Dendritic cell treated with granulocyte-macrophage colony-stimulating factor and Interleukin-4, amounts not matched to agents 40 ng/mL and 50 ng/mL, for 4 days (primary cell): ENCODE data around the gene BNC2.

ENCODE experiments used
- H3K27ac Mint-ChIP-seq: one replicate; pipeline ENCODE4 v1.8.0; 2022; ENCODE audit warnings: mild to moderate bottlenecking, mixed read lengths
- H3K27me3 Mint-ChIP-seq: one replicate; pipeline ENCODE4 v1.8.0; 2022; ENCODE audit warnings: mild to moderate bottlenecking, mixed read lengths
- H3K36me3 Mint-ChIP-seq: one replicate; pipeline ENCODE4 v1.8.0; 2022; ENCODE audit warnings: low read depth, mixed read lengths
- H3K4me1 Mint-ChIP-seq: one replicate; pipeline ENCODE4 v1.8.0; 2022; ENCODE audit warnings: low read depth, mixed read lengths
- H3K4me3 Mint-ChIP-seq: one replicate; pipeline ENCODE4 v1.8.0; 2022; ENCODE audit warnings: mild to moderate bottlenecking, moderate library complexity, mixed read lengths
- H3K9me3 Mint-ChIP-seq: one replicate; pipeline ENCODE4 v1.8.0; 2022; ENCODE audit warnings: mixed read lengths
- intact Hi-C: fragments of 100-400 bp; cut with micrococcal nuclease; formaldehyde crosslinking; loops from one replicate; pipeline ENCODE4 v1.15.0; 2022

BNC2 gene

DNA sequence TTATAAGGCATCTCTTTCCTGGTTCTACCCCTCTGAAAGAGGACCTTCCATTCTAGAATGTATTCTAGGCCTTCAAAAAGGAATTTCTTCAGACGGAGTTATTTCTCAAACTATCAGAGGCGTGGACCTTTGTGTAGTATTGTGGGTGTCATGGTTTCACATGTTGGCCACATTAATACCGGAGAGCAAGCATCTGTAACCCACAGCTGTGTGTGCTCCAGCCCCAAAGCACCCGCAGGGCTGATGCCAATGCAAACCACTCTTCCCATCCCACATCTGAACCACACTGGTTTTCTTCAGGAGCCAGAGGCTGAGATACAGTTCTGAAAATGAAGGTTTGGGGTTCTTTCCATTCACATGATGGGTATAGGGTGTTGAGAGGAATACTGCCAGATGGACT lies 127.1 kb downstream of the BNC2 start:
- no peak overlapping the region for H3K27ac Mint-ChIP-seq
- no peaks in the 10 kb centered on the region for H3K9me3 Mint-ChIP-seq
- H3K27me3 Mint-ChIP-seq = no peaks in the 10 kb centered on the region
- intact Hi-C loops = no loop called here
- H3K4me3 Mint-ChIP-seq = no peak overlapping the region
- no peaks in the 10 kb centered on the region for H3K36me3 Mint-ChIP-seq
- H3K4me1 Mint-ChIP-seq = no peaks in the 10 kb centered on the region

DNA sequence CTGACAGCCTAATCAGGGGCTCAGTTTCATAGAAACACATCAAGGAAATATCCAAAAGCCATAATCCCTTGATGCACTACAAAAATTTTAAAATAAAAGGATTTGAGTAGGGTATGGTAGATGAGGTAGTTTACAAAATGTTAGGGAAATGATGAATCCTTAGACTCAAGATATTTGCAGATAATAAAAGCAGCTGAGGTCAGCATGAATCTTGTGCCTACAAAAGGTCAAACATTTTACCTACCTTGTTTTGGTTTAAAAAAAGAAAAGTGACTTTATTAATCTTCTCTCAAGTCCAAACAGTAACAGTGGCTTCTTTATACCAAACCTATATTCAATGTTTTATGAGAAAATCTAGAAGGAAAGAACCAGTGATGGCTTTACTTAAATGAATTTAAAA lies 135.5 kb downstream of the BNC2 start:
- Mint-ChIP-seq H3K9me3 (no peaks in the 10 kb centered on the region), H3K27ac (no peak overlapping the region), H3K36me3 (no peaks in the 10 kb centered on the region), H3K4me3 (no peak overlapping the region), H3K27me3 (peaks cover 1% of the 10 kb centered on the region), H3K4me1 (no peaks in the 10 kb centered on the region)
- intact Hi-C loops = no loop called here

DNA sequence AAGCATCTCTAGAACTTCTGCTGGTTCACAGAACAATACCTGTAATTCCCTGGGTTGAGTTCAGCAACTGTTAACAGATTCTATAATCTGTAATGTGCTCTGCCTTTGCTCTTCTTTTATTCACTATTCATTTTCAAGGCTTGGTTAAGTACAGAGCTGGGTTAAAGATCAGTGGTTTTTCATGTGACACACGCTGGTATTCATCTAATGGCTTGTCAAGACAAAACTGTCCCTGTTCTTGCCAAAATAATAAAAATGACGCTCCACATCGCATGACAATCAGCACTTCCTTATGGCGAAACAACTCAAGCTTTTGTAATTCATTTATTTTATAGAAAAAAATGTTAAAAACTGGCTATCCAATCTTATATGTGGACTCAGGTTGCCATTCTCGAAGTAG lies 137.9 kb downstream of the BNC2 start:
- Mint-ChIP-seq H3K27ac (no peak overlapping the region), H3K4me3 (no peak overlapping the region), H3K27me3 (peaks cover 19% of the 10 kb centered on the region), H3K9me3 (no peaks in the 10 kb centered on the region), H3K4me1 (peaks cover under 1% of the 10 kb centered on the region), H3K36me3 (no peaks in the 10 kb centered on the region)
- intact Hi-C loops = no loop called here

DNA sequence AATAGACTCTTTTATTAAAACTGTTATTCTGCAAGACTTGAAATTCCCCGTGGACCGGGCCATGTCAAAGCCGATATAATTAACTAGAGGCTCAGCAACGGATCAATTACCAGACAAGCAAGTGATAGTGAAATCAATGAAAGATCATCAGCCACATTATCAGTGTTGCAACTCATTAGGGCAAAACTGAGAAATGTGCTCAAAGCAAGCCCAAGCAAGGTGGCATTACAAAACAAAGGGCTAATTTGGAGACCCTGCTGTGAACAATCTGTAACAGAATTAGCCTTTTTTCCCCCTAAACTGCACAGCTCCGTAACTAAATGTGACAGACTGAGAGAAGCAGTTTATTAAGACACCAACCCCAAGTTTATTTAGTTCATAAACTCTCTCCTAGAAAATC lies 140.3 kb downstream of the BNC2 start:
- H3K27me3 Mint-ChIP-seq = peaks cover 39% of the 10 kb centered on the region
- no peaks in the 10 kb centered on the region for H3K36me3 Mint-ChIP-seq
- no peaks in the 10 kb centered on the region for H3K9me3 Mint-ChIP-seq
- intact Hi-C loops = no loop called here
- no peak overlapping the region for H3K4me3 Mint-ChIP-seq
- peaks cover 11% of the 10 kb centered on the region for H3K4me1 Mint-ChIP-seq
- H3K27ac Mint-ChIP-seq = no peak overlapping the region

DNA sequence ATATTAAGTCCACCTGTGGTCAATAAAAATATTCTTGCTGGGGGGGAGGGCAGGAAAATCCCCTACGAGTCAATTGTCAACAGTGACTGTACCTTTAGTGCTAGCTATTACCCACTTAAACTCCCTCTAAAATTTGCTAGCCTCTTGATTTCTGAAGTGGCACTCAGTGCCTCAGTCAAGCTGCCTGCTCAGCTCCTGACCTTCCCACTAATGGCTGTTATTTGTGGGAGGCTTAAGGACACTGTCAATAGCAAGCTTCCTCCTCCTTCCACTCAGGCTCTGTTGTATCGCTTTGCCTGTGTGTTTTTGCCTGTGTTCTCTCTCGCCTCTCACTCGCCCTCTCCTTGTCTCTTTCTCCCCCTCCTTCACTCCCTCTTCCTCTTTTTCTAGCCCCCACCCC lies 140.8 kb downstream of the BNC2 start:
- Mint-ChIP-seq H3K9me3 (no peaks in the 10 kb centered on the region), H3K4me3 (no peak overlapping the region), H3K27me3 (peaks cover 41% of the 10 kb centered on the region), H3K36me3 (no peaks in the 10 kb centered on the region), H3K4me1 (peaks cover 11% of the 10 kb centered on the region), H3K27ac (no peak overlapping the region)
- intact Hi-C loops = no loop called here

DNA sequence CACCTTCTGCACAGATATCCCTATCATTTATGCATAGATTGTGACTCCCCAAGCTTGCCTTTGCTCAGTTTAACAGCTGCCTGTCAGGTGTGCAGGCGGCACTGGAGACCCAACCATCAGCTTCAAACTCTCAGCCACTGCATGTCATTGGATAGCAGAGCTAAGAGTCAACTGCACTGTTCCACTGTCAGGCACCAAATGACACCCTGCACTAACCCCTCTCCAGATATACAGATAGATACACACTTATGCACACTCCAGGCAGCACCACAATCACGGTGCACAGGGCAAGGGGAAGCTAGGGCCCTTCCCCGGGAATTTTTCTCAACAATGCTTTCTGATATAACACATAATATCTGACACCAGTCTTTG lies 142.3 kb downstream of the BNC2 start:
- H3K27me3 Mint-ChIP-seq = peaks cover 41% of the 10 kb centered on the region
- H3K9me3 Mint-ChIP-seq = no peaks in the 10 kb centered on the region
- no peak overlapping the region for H3K4me3 Mint-ChIP-seq
- intact Hi-C loops = no loop called here
- H3K36me3 Mint-ChIP-seq = no peaks in the 10 kb centered on the region
- peaks cover 11% of the 10 kb centered on the region for H3K4me1 Mint-ChIP-seq
- no peak overlapping the region for H3K27ac Mint-ChIP-seq

DNA sequence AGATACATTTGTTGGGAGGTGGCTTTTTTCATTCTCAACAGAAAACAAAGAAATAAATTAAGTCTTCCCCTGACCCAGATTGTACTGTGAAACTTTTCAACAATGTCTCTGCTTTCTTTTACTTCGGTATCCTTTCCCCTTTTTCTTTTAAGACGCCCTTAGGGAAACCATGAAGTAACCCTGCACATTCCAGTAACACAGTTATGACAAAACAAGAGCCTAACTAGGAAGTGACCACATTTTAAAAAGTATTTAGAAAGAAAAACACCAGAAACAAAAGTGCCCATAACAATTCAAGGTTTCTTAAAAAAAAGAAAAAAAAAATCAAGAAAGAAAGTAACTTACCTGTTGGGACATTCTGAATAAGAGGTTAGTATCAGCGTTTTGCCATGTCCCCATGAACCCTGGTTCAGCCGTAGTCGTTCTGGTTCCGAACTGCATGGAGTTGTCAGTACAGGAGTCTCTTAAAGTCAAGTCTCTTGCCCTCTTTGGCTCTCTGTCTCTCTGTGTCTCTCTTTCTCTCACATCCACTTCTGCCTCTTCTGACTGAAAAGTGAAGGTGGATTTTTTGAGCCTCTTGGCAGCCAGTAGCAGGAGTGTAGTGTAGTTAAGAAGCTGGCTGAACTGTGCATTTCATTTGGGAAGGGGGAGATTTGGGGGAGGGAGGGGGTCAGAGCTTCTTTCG lies 142.9 kb downstream of the BNC2 start:
- Mint-ChIP-seq H3K27me3 (peaks cover 41% of the 10 kb centered on the region), H3K9me3 (no peaks in the 10 kb centered on the region), H3K36me3 (no peaks in the 10 kb centered on the region), H3K27ac (no peak overlapping the region), H3K4me1 (peaks cover 11% of the 10 kb centered on the region), H3K4me3 (no peak overlapping the region)
- intact Hi-C loops = no loop called here

DNA sequence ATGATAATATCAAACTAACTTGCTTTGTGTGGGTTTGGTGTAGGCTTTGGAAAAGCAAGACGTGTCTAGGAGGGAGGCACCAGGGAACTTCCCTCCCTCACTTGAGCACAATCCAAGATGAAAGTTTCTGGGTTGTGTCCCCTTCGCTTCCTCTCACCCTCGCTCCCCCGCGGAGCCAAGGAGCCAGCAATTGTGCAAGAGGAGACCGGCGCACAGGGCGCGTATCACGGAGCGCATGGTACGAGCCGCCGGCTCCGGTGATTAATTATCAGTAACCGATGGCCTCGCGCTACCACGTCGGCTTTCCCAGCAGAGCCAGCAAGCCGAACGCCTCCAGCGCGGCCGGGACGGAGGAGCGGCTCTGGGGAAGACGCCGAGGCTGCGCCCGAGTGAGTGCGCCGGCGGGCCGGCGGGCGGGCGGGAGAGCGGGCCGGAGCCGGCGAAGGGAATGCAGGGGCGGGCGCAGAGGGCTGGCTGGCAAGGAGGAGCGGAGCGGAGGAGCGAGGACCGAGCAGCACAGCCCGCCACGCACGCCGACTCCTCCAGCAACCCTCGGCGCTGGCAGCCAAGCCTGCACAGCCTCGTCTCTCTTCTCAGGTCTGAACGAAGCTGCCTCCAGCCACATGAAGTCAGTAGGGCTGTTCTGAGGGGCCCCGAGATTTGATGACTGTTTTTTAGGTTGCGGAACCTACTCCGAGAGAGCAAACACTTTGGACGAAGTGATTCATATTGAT lies 143.6 kb downstream of the BNC2 start:
- H3K27ac Mint-ChIP-seq = no peak overlapping the region
- no peaks in the 10 kb centered on the region for H3K36me3 Mint-ChIP-seq
- no peaks in the 10 kb centered on the region for H3K9me3 Mint-ChIP-seq
- peak overlapping the region; percentile 66 for H3K4me3 Mint-ChIP-seq
- intact Hi-C loops = no loop called here
- H3K27me3 Mint-ChIP-seq = peaks cover 41% of the 10 kb centered on the region
- H3K4me1 Mint-ChIP-seq = peaks cover 11% of the 10 kb centered on the region

DNA sequence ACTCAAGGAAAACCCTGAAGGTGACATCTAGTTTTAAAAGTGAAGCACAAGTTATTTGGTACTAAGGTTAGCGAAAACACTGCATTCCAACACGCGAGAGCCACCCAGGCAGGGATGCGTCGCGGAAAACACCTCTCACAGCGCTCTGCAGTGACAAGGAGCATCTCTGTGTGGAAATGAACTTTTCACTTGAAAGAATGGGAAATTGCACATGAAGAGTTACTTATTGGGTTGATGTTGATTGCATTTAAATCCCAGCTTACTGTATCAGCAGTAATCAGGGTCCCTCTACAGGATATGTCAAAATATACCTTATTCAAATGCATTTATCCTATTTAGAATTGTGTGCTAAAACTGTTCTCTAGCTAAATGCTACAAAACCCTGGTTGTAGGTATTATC lies 144.4 kb downstream of the BNC2 start:
- peaks cover 41% of the 10 kb centered on the region for H3K27me3 Mint-ChIP-seq
- H3K36me3 Mint-ChIP-seq = no peaks in the 10 kb centered on the region
- H3K4me3 Mint-ChIP-seq = no peak overlapping the region
- H3K9me3 Mint-ChIP-seq = no peaks in the 10 kb centered on the region
- H3K4me1 Mint-ChIP-seq = peaks cover 11% of the 10 kb centered on the region
- intact Hi-C loops = no loop called here
- no peak overlapping the region for H3K27ac Mint-ChIP-seq

DNA sequence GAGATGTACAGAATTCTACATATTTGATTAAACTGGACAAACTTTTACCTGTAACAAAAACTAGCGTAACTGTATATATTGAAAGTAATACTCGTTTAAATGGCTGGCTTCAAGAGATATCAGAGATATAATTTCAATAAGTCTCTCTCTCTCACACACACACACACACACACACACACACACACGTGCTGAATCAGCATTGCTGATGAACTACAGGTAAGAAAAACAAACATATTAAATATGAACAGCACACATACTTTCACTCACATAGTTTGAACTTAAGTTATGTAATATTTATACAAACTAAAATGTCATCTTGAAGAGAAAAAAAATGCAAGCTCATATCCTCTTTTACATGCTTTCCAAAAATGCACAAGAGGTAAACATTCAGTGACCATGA lies 145.4 kb downstream of the BNC2 start:
- Mint-ChIP-seq H3K9me3 (no peaks in the 10 kb centered on the region), H3K27me3 (peaks cover 41% of the 10 kb centered on the region), H3K4me3 (no peak overlapping the region), H3K36me3 (no peaks in the 10 kb centered on the region), H3K27ac (no peak overlapping the region), H3K4me1 (peaks cover 11% of the 10 kb centered on the region)
- intact Hi-C loops = no loop called here

DNA sequence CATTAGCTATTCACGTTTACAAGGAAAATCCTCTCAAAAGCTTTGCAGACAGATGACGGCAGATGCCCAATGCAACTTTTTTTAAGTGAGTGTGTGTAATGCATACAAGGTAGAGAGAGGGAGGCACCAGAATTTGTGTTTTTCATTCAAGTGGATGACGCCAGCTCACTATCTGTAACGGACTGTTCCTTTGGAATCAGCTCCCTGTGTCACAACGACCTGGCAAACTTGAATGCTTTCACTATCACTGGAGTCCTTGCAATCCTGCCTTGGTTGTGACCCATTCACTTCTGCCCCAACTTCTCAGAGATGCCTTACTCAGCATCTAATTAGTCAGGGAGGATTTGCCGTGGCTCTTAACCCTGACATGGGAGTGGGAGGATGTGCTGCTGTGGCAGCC lies 148.5 kb downstream of the BNC2 start:
- H3K27me3 Mint-ChIP-seq = peaks cover 17% of the 10 kb centered on the region
- H3K27ac Mint-ChIP-seq = no peak overlapping the region
- H3K36me3 Mint-ChIP-seq = no peaks in the 10 kb centered on the region
- no peak overlapping the region for H3K4me3 Mint-ChIP-seq
- H3K9me3 Mint-ChIP-seq = no peaks in the 10 kb centered on the region
- intact Hi-C loops = no loop called here
- peaks cover 4% of the 10 kb centered on the region for H3K4me1 Mint-ChIP-seq

DNA sequence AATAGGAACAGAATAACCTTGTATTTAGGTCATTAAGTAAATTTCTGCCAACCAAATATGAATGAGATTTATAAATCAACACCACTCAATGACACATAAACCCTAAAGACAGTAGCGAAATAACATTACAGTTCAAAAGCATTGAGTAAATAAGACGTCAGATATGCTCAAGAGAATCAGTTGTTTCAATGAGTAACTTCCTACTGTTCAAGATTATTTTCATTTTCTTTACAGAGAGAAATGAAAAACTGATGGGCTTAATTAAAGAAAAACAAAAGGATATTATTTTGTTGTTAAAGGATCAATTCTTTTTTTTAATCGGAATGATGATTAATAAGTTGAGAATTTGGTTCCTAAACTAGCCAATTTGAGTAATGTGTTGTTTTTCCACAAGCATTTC lies 150.1 kb downstream of the BNC2 start:
- no peak overlapping the region for H3K27ac Mint-ChIP-seq
- H3K27me3 Mint-ChIP-seq = peaks cover 4% of the 10 kb centered on the region
- no peaks in the 10 kb centered on the region for H3K36me3 Mint-ChIP-seq
- no peaks in the 10 kb centered on the region for H3K4me1 Mint-ChIP-seq
- no peaks in the 10 kb centered on the region for H3K9me3 Mint-ChIP-seq
- no peak overlapping the region for H3K4me3 Mint-ChIP-seq
- intact Hi-C loops = no loop called here

DNA sequence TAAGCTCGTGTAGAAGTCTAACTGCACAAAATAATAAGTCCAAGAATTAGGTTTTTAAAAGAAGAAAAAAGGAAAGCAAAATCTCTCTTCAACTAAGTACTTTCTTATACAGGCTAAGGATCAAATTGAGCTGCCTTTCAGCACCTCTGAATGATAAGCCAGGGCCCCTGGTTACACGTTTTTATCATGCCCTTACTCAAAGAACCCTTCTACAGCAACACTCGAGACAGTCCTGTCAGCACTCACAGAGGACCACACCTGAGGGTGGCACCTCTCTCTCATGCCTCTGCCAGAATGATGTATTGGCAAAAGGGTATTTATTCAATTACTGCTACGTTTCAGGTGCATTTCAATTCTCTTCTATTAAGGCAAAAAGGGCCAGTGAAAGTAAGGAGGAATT lies 150.5 kb downstream of the BNC2 start:
- Mint-ChIP-seq H3K4me3 (no peak overlapping the region), H3K9me3 (no peaks in the 10 kb centered on the region), H3K27me3 (no peaks in the 10 kb centered on the region), H3K36me3 (no peaks in the 10 kb centered on the region), H3K4me1 (no peaks in the 10 kb centered on the region), H3K27ac (no peak overlapping the region)
- intact Hi-C loops = no loop called here

DNA sequence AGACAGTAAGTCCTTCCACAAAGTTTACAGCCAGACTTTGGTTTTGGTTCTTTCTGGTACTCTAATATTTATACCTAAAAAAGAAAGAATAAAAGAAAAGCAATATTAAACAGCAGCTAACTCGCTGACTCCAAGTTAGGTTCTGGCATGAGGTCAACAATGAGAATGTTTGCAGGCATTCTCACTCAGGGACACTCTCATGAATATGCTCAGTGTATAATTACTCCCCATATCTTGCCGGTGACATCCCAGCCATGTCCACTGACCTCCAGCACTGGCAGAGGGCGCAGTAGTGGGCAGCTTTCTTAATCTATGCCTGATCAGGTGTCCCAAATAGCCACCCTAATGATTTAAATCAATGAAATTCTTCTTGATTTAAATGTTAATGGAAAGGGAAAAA lies 151.5 kb downstream of the BNC2 start:
- Mint-ChIP-seq H3K4me3 (no peak overlapping the region), H3K4me1 (no peaks in the 10 kb centered on the region), H3K9me3 (no peaks in the 10 kb centered on the region), H3K27ac (no peak overlapping the region), H3K27me3 (no peaks in the 10 kb centered on the region), H3K36me3 (no peaks in the 10 kb centered on the region)
- intact Hi-C loops = no loop called here

DNA sequence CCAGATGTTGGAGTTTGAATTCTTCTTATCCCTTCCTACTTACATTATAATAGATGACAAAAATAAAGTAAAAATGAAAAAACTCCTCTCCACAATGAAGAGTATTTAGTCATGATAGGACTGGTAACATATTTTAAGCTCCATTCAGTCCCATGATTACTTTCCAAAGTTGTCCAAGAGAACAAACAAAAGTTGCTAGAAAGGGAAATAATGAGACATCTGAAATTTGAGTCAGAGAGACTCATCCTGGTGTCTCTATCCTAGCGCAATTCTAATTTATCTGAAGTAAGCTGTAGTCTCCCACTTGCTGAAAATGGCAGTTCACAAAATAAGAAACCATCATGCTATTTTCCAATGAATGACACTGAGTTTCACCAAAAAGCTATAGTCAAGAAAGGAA lies 152.2 kb downstream of the BNC2 start:
- intact Hi-C loops = no loop called here
- Mint-ChIP-seq H3K27ac (no peak overlapping the region), H3K27me3 (no peaks in the 10 kb centered on the region), H3K4me1 (no peaks in the 10 kb centered on the region), H3K9me3 (no peaks in the 10 kb centered on the region), H3K4me3 (no peak overlapping the region), H3K36me3 (no peaks in the 10 kb centered on the region)
